GM12892 (cell line): ENCODE data around the gene HES1.

Experiments
- POLR2AphosphoS5 ChIP-seq: IDR thresholded peaks from 2 replicates; pipeline ENCODE4 v1.6.1; 2011; ENCODE audit warnings: low read depth, low read length, control low read depth
- TAF1 ChIP-seq: IDR thresholded peaks from 2 replicates; pipeline ENCODE4 v1.6.1; 2011; ENCODE audit warnings: low read depth, mild to moderate bottlenecking, control low read depth, low read length, borderline replicate concordance

GRCh38 chr3:194169595-194169994, 33.6 kb downstream of the HES1 start:
- TF ChIP-seq TAF1 (no peak), POLR2AphosphoS5 (no peak)
